Neural cell (in vitro differentiated cells): ENCODE results near the gene FAM193A.

Experiments used
- CTCF ChIP-seq: fragments of 450-650 bp; IDR thresholded peaks from 2 replicates; pipeline ENCODE4 v1.5.1; 2014; ENCODE audit warnings: antibody characterized with exemption, mild to moderate bottlenecking, moderate library complexity; ENCODE audit not compliant: poor library complexity, severe bottlenecking
- EZH2 ChIP-seq: fragments of 200-600, 300-800 bp; shearing (Covaris generic), sonication (generic); IDR thresholded peaks from 2 replicates; pipeline ENCODE4 v1.6.1; 2014; ENCODE audit warnings: antibody characterized with exemption, low read length, borderline replicate concordance, mild to moderate bottlenecking; ENCODE audit not compliant: insufficient read depth, poor library complexity, severe bottlenecking
- MXI1 ChIP-seq: fragments of 450-650 bp; conservative IDR thresholded peaks from 2 replicates; pipeline ENCODE4 v1.6.1; 2014; ENCODE audit warnings: antibody characterized with exemption, mild to moderate bottlenecking; ENCODE audit not compliant: poor library complexity, severe bottlenecking
- POLR2AphosphoS5 ChIP-seq: IDR thresholded peaks from 2 replicates; pipeline ENCODE4 v1.6.1; 2012
- REST ChIP-seq: IDR thresholded peaks from 2 replicates; pipeline ENCODE4 v1.6.1; 2012; ENCODE audit warnings: borderline replicate concordance
- SMC3 ChIP-seq: fragments of 450-650 bp; conservative IDR thresholded peaks from 2 replicates; pipeline ENCODE4 v1.6.1; 2014; ENCODE audit warnings: antibody characterized with exemption, mild to moderate bottlenecking, moderate library complexity; ENCODE audit not compliant: poor library complexity
- TAF1 ChIP-seq: IDR thresholded peaks from 2 replicates; pipeline ENCODE4 v1.6.1; 2012; ENCODE audit warnings: low read depth

GRCh38 chr4:2699534-2699933, 163.1 kb downstream of the FAM193A start:
- no peak for TF ChIP-seq SMC3
- TF ChIP-seq POLR2AphosphoS5, result no peak
- TF ChIP-seq EZH2, result no peak
- TF ChIP-seq CTCF, result no peak
- no peak for TF ChIP-seq MXI1
- TF ChIP-seq TAF1, result no peak
- TF ChIP-seq REST, result no peak
